Stomach (tissue), 4 donors: Measurements from ENCODE around the gene FBL.
"Not testable (repeated sequence)": the region's sequence is repeated elsewhere in the genome, so short reads cannot be mapped to it uniquely, and the experiment has no call there.

Source experiments
- CTCF ChIP-seq, 7 experiments: fragments of 450-650 bp in 4 of 7; fragments of 200-600 bp in 3 of 7; sonication (generic) in 3 of 7; IDR thresholded peaks; one replicate each; pipeline ENCODE4 v1.5.1; 2016 to 2019; ENCODE audit warnings: antibody characterized with exemption in 7 of 7, control low read depth in 2 of 7, mild to moderate bottlenecking in 1 of 7
- POLR2A ChIP-seq, 4 donors: fragments of 450-650 bp; IDR thresholded peaks; one replicate each; pipeline ENCODE4 v1.6.1; 2016; ENCODE audit warnings: antibody characterized with exemption in 4 of 4, control low read depth in 2 of 4, mild to moderate bottlenecking in 1 of 4, moderate library complexity in 1 of 4
- POLR2AphosphoS5 ChIP-seq, 3 donors: sonication (generic); formaldehyde crosslinking; IDR thresholded peaks; one replicate each; pipeline ENCODE4 v1.6.1; 2016; ENCODE audit warnings: antibody characterized with exemption in 3 of 3

- not testable (repeated sequence) for TF ChIP-seq CTCF, POLR2AphosphoS5, POLR2A (IDR thresholded peaks at IDR 0.05)
Measured at GRCh38 chr19:39882645-39883044, 36.5 kb upstream of the FBL start.
